HEK293T (cell line): ENCODE data around the gene RSPH3.

Experiments
- ARNT ChIP-seq: fragments of 450-650 bp; IDR thresholded peaks from 2 replicates; pipeline ENCODE4 v1.6.1; 2017; ENCODE audit warnings: mild to moderate bottlenecking
- BHLHE40 ChIP-seq: fragments of 450-650 bp; IDR thresholded peaks from 2 replicates; pipeline ENCODE4 v1.6.1; 2016; ENCODE audit warnings: mild to moderate bottlenecking, moderate library complexity, borderline replicate concordance
- CTBP1 ChIP-seq: fragments of 450-650 bp; IDR thresholded peaks from 2 replicates; pipeline ENCODE4 v1.6.1; 2016; ENCODE audit warnings: borderline replicate concordance
- ELF4 ChIP-seq: fragments of 450-650 bp; IDR thresholded peaks from 2 replicates; pipeline ENCODE4 v1.6.1; 2017; ENCODE audit warnings: antibody characterized with exemption
- FOXM1 ChIP-seq: fragments of 450-650 bp; IDR thresholded peaks from 2 replicates; pipeline ENCODE4 v1.6.1; 2017; ENCODE audit warnings: mild to moderate bottlenecking, borderline replicate concordance
- HDGF ChIP-seq: fragments of 450-650 bp; IDR thresholded peaks from 2 replicates; pipeline ENCODE4 v1.6.1; 2017; ENCODE audit warnings: antibody characterized with exemption, borderline replicate concordance
- SP1 ChIP-seq: fragments of 450-650 bp; IDR thresholded peaks from 2 replicates; pipeline ENCODE4 v1.6.1; 2017
- SUZ12 ChIP-seq: fragments of 450-650 bp; IDR thresholded peaks from 2 replicates; pipeline ENCODE4 v1.6.1; 2016; ENCODE audit warnings: mild to moderate bottlenecking
- TARDBP ChIP-seq: fragments of 450-650 bp; IDR thresholded peaks from 2 replicates; pipeline ENCODE4 v1.6.1; 2016
- TF ChIP-seq, protein P1 (sequence below): fragments of 450-650 bp; IDR thresholded peaks from 2 replicates; pipeline ENCODE4 v1.6.1; 2016

- TF ChIP-seq HDGF (no peak), ARNT (no peak), FOXM1 (no peak), ELF4 (no peak), SUZ12 (no peak), SP1 (no peak), TARDBP (no peak), CTBP1 (no peak), BHLHE40 (no peak)
- TF ChIP-seq, protein P1, sequence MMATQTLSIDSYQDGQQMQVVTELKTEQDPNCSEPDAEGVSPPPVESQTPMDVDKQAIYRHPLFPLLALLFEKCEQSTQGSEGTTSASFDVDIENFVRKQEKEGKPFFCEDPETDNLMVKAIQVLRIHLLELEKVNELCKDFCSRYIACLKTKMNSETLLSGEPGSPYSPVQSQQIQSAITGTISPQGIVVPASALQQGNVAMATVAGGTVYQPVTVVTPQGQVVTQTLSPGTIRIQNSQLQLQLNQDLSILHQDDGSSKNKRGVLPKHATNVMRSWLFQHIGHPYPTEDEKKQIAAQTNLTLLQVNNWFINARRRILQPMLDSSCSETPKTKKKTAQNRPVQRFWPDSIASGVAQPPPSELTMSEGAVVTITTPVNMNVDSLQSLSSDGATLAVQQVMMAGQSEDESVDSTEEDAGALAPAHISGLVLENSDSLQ = no peak
Measured at GRCh38 chr6:158977382-158977781, 22.6 kb downstream of the RSPH3 start.
